Measurements from ENCODE around the gene SPRY4.

SPRY4 gene

GRCh38 chr5:142296914-142297417, 27.9 kb downstream of the SPRY4 start:
- DNase-seq (ENCODE audit: low read depth, low spot score): no peak
- H3K4me3 ChIP-seq: no peak overlapping the region
- no peak overlapping the region for H3K9ac ChIP-seq (ENCODE audit: insufficient read length)
- no peaks in the 10 kb centered on the region for H3K36me3 ChIP-seq (ENCODE audit: insufficient read depth, low read length)
- H3K9me3 ChIP-seq (ENCODE audit: low read depth, low read length): no peaks in the 10 kb centered on the region
- TF ChIP-seq EZH2 (IDR thresholded peaks at IDR 0.05): no peak
- TF ChIP-seq FOXP2 (optimal IDR thresholded peaks at IDR 0.05; ENCODE audit: control extremely low read depth, extremely low read length, insufficient read depth): no peak
- no peak for TF ChIP-seq POLR2AphosphoS5 (IDR thresholded peaks at IDR 0.05; ENCODE audit: borderline replicate concordance, low read depth, low read length)
- no peak overlapping the region for H3K27ac ChIP-seq

- no peak for DNase-seq (ENCODE audit: low read depth, low spot score)
- H3K36me3 ChIP-seq (ENCODE audit: insufficient read depth, low read length): no peaks in the 10 kb centered on the region
- H3K4me3 ChIP-seq: no peak overlapping the region
- no peak overlapping the region for H3K27ac ChIP-seq
- no peak for TF ChIP-seq EZH2 (IDR thresholded peaks at IDR 0.05)
- TF ChIP-seq FOXP2 (optimal IDR thresholded peaks at IDR 0.05; ENCODE audit: control extremely low read depth, extremely low read length, insufficient read depth): no peak
- TF ChIP-seq POLR2AphosphoS5 (IDR thresholded peaks at IDR 0.05; ENCODE audit: borderline replicate concordance, low read depth, low read length): no peak
- H3K9me3 ChIP-seq (ENCODE audit: low read depth, low read length): no peaks in the 10 kb centered on the region
- no peak overlapping the region for H3K9ac ChIP-seq (ENCODE audit: insufficient read length)
These were observed 28.6 kb downstream of the SPRY4 start for GRCh38 chr5:142295960-142296860.

GRCh38 chr5:142295084-142295758, 29.6 kb downstream of the SPRY4 start:
- Histone ChIP-seq H3K27ac (no peak overlapping the region), H3K36me3 (ENCODE audit: insufficient read depth, low read length) (no peaks in the 10 kb centered on the region), H3K9ac (ENCODE audit: insufficient read length) (no peak overlapping the region), H3K4me3 (no peak overlapping the region), H3K9me3 (ENCODE audit: low read depth, low read length) (no peaks in the 10 kb centered on the region)
- DNase-seq (ENCODE audit: low read depth, low spot score): no peak
- TF ChIP-seq EZH2 (IDR thresholded peaks at IDR 0.05) (no peak), POLR2AphosphoS5 (IDR thresholded peaks at IDR 0.05; ENCODE audit: borderline replicate concordance, low read depth, low read length) (no peak), FOXP2 (optimal IDR thresholded peaks at IDR 0.05; ENCODE audit: control extremely low read depth, extremely low read length, insufficient read depth) (no peak)

- H3K27ac ChIP-seq: no peak overlapping the region
- TF ChIP-seq FOXP2 (optimal IDR thresholded peaks at IDR 0.05; ENCODE audit: control extremely low read depth, extremely low read length, insufficient read depth) (no peak), POLR2AphosphoS5 (IDR thresholded peaks at IDR 0.05; ENCODE audit: borderline replicate concordance, low read depth, low read length) (no peak), EZH2 (IDR thresholded peaks at IDR 0.05) (no peak)
- no peak for DNase-seq (ENCODE audit: low read depth, low spot score)
- no peak overlapping the region for H3K9ac ChIP-seq (ENCODE audit: insufficient read length)
- H3K36me3 ChIP-seq (ENCODE audit: insufficient read depth, low read length): no peaks in the 10 kb centered on the region
- no peak overlapping the region for H3K4me3 ChIP-seq
- H3K9me3 ChIP-seq (ENCODE audit: low read depth, low read length): no peaks in the 10 kb centered on the region
These were observed 31.3 kb downstream of the SPRY4 start for GRCh38 chr5:142293486-142293885.

GRCh38 chr5:142292808-142293207, 32.0 kb downstream of the SPRY4 start:
- no peak for TF ChIP-seq FOXP2 (optimal IDR thresholded peaks at IDR 0.05; ENCODE audit: control extremely low read depth, extremely low read length, insufficient read depth)
- no peak for TF ChIP-seq EZH2 (IDR thresholded peaks at IDR 0.05)
- no peak for TF ChIP-seq POLR2AphosphoS5 (IDR thresholded peaks at IDR 0.05; ENCODE audit: borderline replicate concordance, low read depth, low read length)
- DNase-seq (ENCODE audit: low read depth, low spot score): no peak
- H3K27ac ChIP-seq: no peak overlapping the region

GRCh38 chr5:142292249-142292648, 32.6 kb downstream of the SPRY4 start:
- TF ChIP-seq POLR2AphosphoS5 (IDR thresholded peaks at IDR 0.05; ENCODE audit: borderline replicate concordance, low read depth, low read length) (no peak), EZH2 (IDR thresholded peaks at IDR 0.05) (no peak)

More at GRCh38 chr5:142292808-142293207, 32.0 kb downstream of the SPRY4 start:
- no peaks in the 10 kb centered on the region for H3K9me3 ChIP-seq (ENCODE audit: low read depth, low read length)
- no peaks in the 10 kb centered on the region for H3K36me3 ChIP-seq (ENCODE audit: insufficient read depth, low read length)
- no peak overlapping the region for H3K9ac ChIP-seq (ENCODE audit: insufficient read length)
- H3K4me3 ChIP-seq: no peak overlapping the region

GRCh38 chr5:142290577-142291299, 34.1 kb downstream of the SPRY4 start:
- Histone ChIP-seq H3K9ac (ENCODE audit: insufficient read length) (no peak overlapping the region), H3K4me3 (no peak overlapping the region), H3K27ac (no peak overlapping the region), H3K9me3 (ENCODE audit: low read depth, low read length) (no peaks in the 10 kb centered on the region), H3K36me3 (ENCODE audit: insufficient read depth, low read length) (no peaks in the 10 kb centered on the region)
- no peak; the same call in 1 of the 2 replicates for TF ChIP-seq POLR2AphosphoS5 (IDR thresholded peaks at IDR 0.05; ENCODE audit: borderline replicate concordance, low read depth, low read length)
- TF ChIP-seq FOXP2 (optimal IDR thresholded peaks at IDR 0.05; ENCODE audit: control extremely low read depth, extremely low read length, insufficient read depth): no peak
- no peak for TF ChIP-seq EZH2 (IDR thresholded peaks at IDR 0.05)
- peak; percentile 26 for DNase-seq (ENCODE audit: low read depth, low spot score)

More at GRCh38 chr5:142292249-142292648, 32.6 kb downstream of the SPRY4 start:
- Histone ChIP-seq H3K27ac (no peak overlapping the region), H3K9me3 (ENCODE audit: low read depth, low read length) (no peaks in the 10 kb centered on the region), H3K9ac (ENCODE audit: insufficient read length) (no peak overlapping the region), H3K4me3 (no peak overlapping the region), H3K36me3 (ENCODE audit: insufficient read depth, low read length) (no peaks in the 10 kb centered on the region)
- DNase-seq (ENCODE audit: low read depth, low spot score): no peak

All from SK-N-MC (cell line).